GM12892 (cell line): Measurements from ENCODE around the gene MYD88.

Experiments
- POLR2A ChIP-seq: IDR thresholded peaks from 2 replicates; pipeline ENCODE4 v1.6.1; 2011; ENCODE audit warnings: low read depth, low read length, control low read depth
- POLR2AphosphoS5 ChIP-seq: IDR thresholded peaks from 2 replicates; pipeline ENCODE4 v1.6.1; 2011; ENCODE audit warnings: low read depth, low read length, control low read depth
- TAF1 ChIP-seq: IDR thresholded peaks from 2 replicates; pipeline ENCODE4 v1.6.1; 2011; ENCODE audit warnings: low read depth, mild to moderate bottlenecking, control low read depth, low read length, borderline replicate concordance

GRCh38 chr3:38154033-38154494 is 15.6 kb downstream of the MYD88 start:
- no peak for TF ChIP-seq POLR2AphosphoS5
- TF ChIP-seq POLR2A, result no peak
- TF ChIP-seq TAF1, result no peak
